OCI-LY7 (cell line): ENCODE results near the gene KCNJ5. TPM values are rescaled to one million over a fixed set of nuclear protein-coding genes. Genes with fewer than 3 reads are reported as not detected.

Experiments
- BruUV-seq: library from RNA; stranded (reverse); fragments of 400-500 nt; replicated peaks from 2 replicates; lab custom pipeline; 2021; lab: Mats Ljungman, UMichigan
- CTCF ChIA-PET: fragments of 300-600 bp; sonication (Branson Sonifier 250); formaldehyde crosslinking; loops from one replicate; lab custom pipeline; 2022; ENCODE audit warnings: antibody characterized with exemption; ENCODE audit not compliant: unreplicated experiment; lab: Charles Lee
- POLR2A ChIA-PET: fragments of 300-600 bp; sonication (Branson Sonifier 250); formaldehyde crosslinking; loops from one replicate; lab custom pipeline; 2022; ENCODE audit warnings: antibody characterized with exemption; lab: Charles Lee
- DNase-seq: peaks from one replicate; pipeline ENCODE4 v3.0.0-alpha.2; 2015; ENCODE audit warnings: low spot score
- H2AFZ ChIP-seq: fragments of 200-600 bp; sonication (generic), shearing (Covaris generic); 2 replicates; pipeline ENCODE4 v1.6.1; 2014; ENCODE audit warnings: mild to moderate bottlenecking, antibody characterized with exemption, low read length, moderate library complexity
- H3K27ac ChIP-seq: fragments of 200-600 bp; sonication (generic); 2 replicates; pipeline ENCODE4 v1.5.1; 2014; ENCODE audit warnings: mixed run types, low read depth, mild to moderate bottlenecking, moderate library complexity, low read length, inconsistent platforms; ENCODE audit not compliant: poor library complexity, severe bottlenecking
- H3K36me3 ChIP-seq: fragments of 200-600 bp; sonication (generic); 2 replicates; pipeline ENCODE4 v1.6.1; 2014; ENCODE audit warnings: mild to moderate bottlenecking, antibody characterized with exemption, low read length, moderate library complexity, mixed read lengths; ENCODE audit not compliant: insufficient read depth
- H3K4me1 ChIP-seq: fragments of 200-600 bp; sonication (generic); 2 replicates; pipeline ENCODE4 v1.5.1; 2014; ENCODE audit warnings: mild to moderate bottlenecking, low read length; ENCODE audit not compliant: insufficient read depth, poor library complexity, severe bottlenecking
- H3K4me2 ChIP-seq: fragments of 200-600 bp; sonication (generic); 2 replicates; pipeline ENCODE4 v1.6.1; 2014; ENCODE audit warnings: mild to moderate bottlenecking, low read length
- H3K4me3 ChIP-seq: fragments of 200-600 bp; sonication (generic); 2 replicates; pipeline ENCODE4 v1.5.1; 2014; ENCODE audit warnings: mild to moderate bottlenecking, low read depth, low read length; ENCODE audit not compliant: poor library complexity, severe bottlenecking
- H3K79me2 ChIP-seq: fragments of 200-600 bp; sonication (generic); 2 replicates; pipeline ENCODE4 v1.6.1; 2016; ENCODE audit warnings: low read depth, mild to moderate bottlenecking, low read length, moderate library complexity, mixed read lengths; ENCODE audit not compliant: insufficient read depth
- H3K9me2 ChIP-seq: fragments of 200-600 bp; sonication (generic); 2 replicates; pipeline ENCODE4 v1.6.1; 2016; ENCODE audit warnings: mild to moderate bottlenecking, low read length, mixed read lengths; ENCODE audit not compliant: insufficient read depth
- H3K9me3 ChIP-seq: fragments of 200-600 bp; sonication (generic); 2 replicates; pipeline ENCODE4 v1.6.1; 2014; ENCODE audit warnings: mild to moderate bottlenecking, mixed run types, low read length, mixed read lengths
- H4K20me1 ChIP-seq: fragments of 200-600 bp; sonication (generic); 2 replicates; pipeline ENCODE4 v1.6.1; 2014; ENCODE audit warnings: mild to moderate bottlenecking, antibody characterized with exemption, low read length, moderate library complexity, mixed read lengths; ENCODE audit not compliant: insufficient read depth
- CTCF ChIP-seq: fragments of 200-600 bp; sonication (generic); conservative IDR thresholded peaks from 2 replicates; pipeline ENCODE4 v1.5.1; 2014; ENCODE audit warnings: mild to moderate bottlenecking, antibody characterized with exemption, low read length, moderate library complexity, mixed read lengths
- EZH2phosphoT487 ChIP-seq: fragments of 200-600 bp; sonication (generic); IDR thresholded peaks from 2 replicates; pipeline ENCODE4 v1.6.1; 2018; ENCODE audit warnings: low read depth, borderline replicate concordance, mild to moderate bottlenecking, mixed run types, antibody characterized with exemption, low read length, moderate library complexity, mixed read lengths
- intact Hi-C: fragments of 100-400 bp; cut with micrococcal nuclease; formaldehyde crosslinking; loops from one replicate; pipeline ENCODE4 v1.10.0; 2022; ENCODE audit not compliant: unreplicated experiment
- total RNA-seq, 2 experiments: library from RNA; depleted of rRNA in 1 of 2; stranded (reverse); fragments of >200 nt in 1 of 2; shearing (Covaris generic) in 1 of 2; gene quantifications; 2 replicates each; pipeline ENCODE4 v1.2.3, GENCODE V29; 2014 to 2022

The KCNJ5 gene
- total RNA-seq, 2 experiments from 2014 or later: not detected

GRCh38 chr11:128862908-128863660 is 28.1 kb upstream of the KCNJ5 start:
- no peaks in the 10 kb centered on the region for H3K9me2 ChIP-seq

GRCh38 chr11:128865490-128865889 is 25.7 kb upstream of the KCNJ5 start:
- DNase-seq: no peak
- H4K20me1 ChIP-seq: no peaks in the 10 kb centered on the region

More at GRCh38 chr11:128862908-128863660, 28.1 kb upstream of the KCNJ5 start:
- H3K27ac ChIP-seq: no peak overlapping the region
- CTCF ChIA-PET: no interaction called here
- H3K4me3 ChIP-seq: no peak overlapping the region
- no peaks in the 10 kb centered on the region for H3K9me3 ChIP-seq
- H3K79me2 ChIP-seq: no peaks in the 10 kb centered on the region
- DNase-seq: no peak
- no peak overlapping the region for H2AFZ ChIP-seq
- H3K36me3 ChIP-seq: no peaks in the 10 kb centered on the region
- BruUV-seq: no TSS peak
- no peaks in the 10 kb centered on the region for H4K20me1 ChIP-seq
- intact Hi-C loops: no loop called here
- peaks cover 8% of the 10 kb centered on the region for H3K4me1 ChIP-seq
- TF ChIP-seq EZH2phosphoT487 (no peak), CTCF (no peak)
- H3K4me2 ChIP-seq: no peak overlapping the region
- POLR2A ChIA-PET: interaction anchor here (0.5 to 1.0 kb wide), 3 partner anchors 12 to 309 kb away, joined by 3 to 4 read pairs (median 3); no protein-coding TSS in a partner anchor

More at GRCh38 chr11:128865490-128865889, 25.7 kb upstream of the KCNJ5 start:
- Histone ChIP-seq H3K79me2 (no peaks in the 10 kb centered on the region), H3K9me2 (no peaks in the 10 kb centered on the region), H3K9me3 (no peaks in the 10 kb centered on the region), H2AFZ (no peak overlapping the region), H3K4me3 (no peak overlapping the region), H3K27ac (no peak overlapping the region), H3K4me1 (peaks cover 8% of the 10 kb centered on the region), H3K36me3 (no peaks in the 10 kb centered on the region), H3K4me2 (no peak overlapping the region)
- ChIA-PET POLR2A (interaction anchor here (0.9 to 1.3 kb wide), 3 partner anchors 20 to 709 kb away, joined by 3 to 4 read pairs (median 3); no protein-coding TSS in a partner anchor), CTCF (no interaction called here)
- intact Hi-C loops: no loop called here
- TF ChIP-seq EZH2phosphoT487 (no peak), CTCF (no peak)
- BruUV-seq: no TSS peak
